Psoas muscle (tissue), 8 donors: ENCODE results near the gene GPR176. TPM values are rescaled to one million over a fixed set of nuclear protein-coding genes. Genes with fewer than 3 reads are reported as not detected.

ENCODE experiments used
- ATAC-seq, 4 donors: fragments of 200-7000 bp; cut with Tn5 transposase; one replicate each; pipeline ENCODE4 v1.9.1; 2020; ENCODE audit warnings: moderate library complexity in 3 of 4, mild to moderate bottlenecking in 2 of 4
- DNase-seq, 2 donors: peaks; one replicate each; pipeline ENCODE4 v3.0.0-alpha.2; 2020
- H3K27ac ChIP-seq: fragments of 200-600 bp; one replicate; pipeline ENCODE4 v1.8.0; 2022
- H3K27me3 ChIP-seq, 3 donors: fragments of 200-600 bp in 1 of 3; one replicate each; pipeline versions ENCODE4 v1.6.1 to v1.8.0; 2013 to 2022; ENCODE audit warnings: low read length in 2 of 3, mild to moderate bottlenecking in 2 of 3, moderate library complexity in 1 of 3; ENCODE audit not compliant: insufficient read depth in 3 of 3
- H3K36me3 ChIP-seq, 2 donors: fragments of 200-600 bp in 1 of 2; one replicate each; pipeline versions ENCODE4 v1.6.1 to v1.8.0; 2013 to 2022; ENCODE audit warnings: low read depth in 1 of 2, mild to moderate bottlenecking in 1 of 2, moderate library complexity in 1 of 2; ENCODE audit not compliant: insufficient read depth in 1 of 2
- H3K4me1 ChIP-seq: fragments of 200-600 bp; one replicate; pipeline ENCODE4 v1.8.0; 2022
- H3K4me3 ChIP-seq: fragments of 200-600 bp; one replicate; pipeline ENCODE4 v1.8.0; 2022; ENCODE audit warnings: mild to moderate bottlenecking
- H3K9me3 ChIP-seq: fragments of 200-600 bp; one replicate; pipeline ENCODE4 v1.8.0; 2022
- CTCF ChIP-seq: fragments of 200-600 bp; IDR thresholded peaks from one replicate; pipeline ENCODE4 v1.8.0; 2022; ENCODE audit warnings: antibody characterized with exemption
- WGBS, 3 donors: extraction: QIAGEN DNeasy Blood & Tissue Kit; methylation state at CpG; one replicate each; pipeline versions ENCODE4 v1.1.6 to v1.1.7; 2013; 5-methylcytosine and 5-hydroxymethylcytosine counted together
- intact Hi-C, 2 donors: fragments of 100-400 bp; cut with DNase I; formaldehyde crosslinking; loops; one replicate each; pipeline versions ENCODE4 v1.11.0 to v1.14.2; 2022
- polyA plus RNA-seq, 3 donors: library from polyadenylated mRNA; stranded (reverse); fragments of 200-250 nt; gene quantifications; one replicate each; pipeline ENCODE4 v1.2.3, GENCODE V29; 2013
- total RNA-seq, 4 donors: library from RNA; stranded (reverse); fragmentation: NEBNext Ultra II Directional in 2 of 4; extraction: Animal tissue kit (Norgen Biotek cat#: 25700) in 2 of 4; gene quantifications; one replicate each; pipeline versions ENCODE4 v1.2.1 to v1.2.4, GENCODE V29; 2021 to 2023
- donor health status: healthy with polysubstance abuse.
- donor health status: DM: no; HTN: no; CAD: no; lungs with moderate emphysema.
- donor health status: Bipolar disorder and iron deficiency.
- donor health status: healthy.
- donor health status: DM: yes; HTN: yes; CAD: no.
- donor health status: DM: no; HTN: no; CAD: no.
- donor health status: DM: no; HTN: no; CAD: no.
- donor health status: DM: yes; HTN: yes; CAD: no.

Gene GPR176
- total and polyA plus RNA-seq, 7 donors = 0.30 to 1.3 (median 0.83) TPM

- WGBS, 3 donors = 96 to 99% (median 98%) methylated on average over 3 of the region's 3 CpGs
- Histone ChIP-seq H3K9me3 (no peaks in the 10 kb centered on the region), H3K4me3 (no peak overlapping the region), H3K4me1 (no peaks in the 10 kb centered on the region), H3K36me3 (no peaks in the 10 kb centered on the region), H3K27me3 (peaks cover 0 to 2% (median 0%) of the 10 kb centered on the region in 3 donors), H3K27ac (no peak overlapping the region)
- no peak for DNase-seq
- ATAC-seq = no peak
- no peak for TF ChIP-seq CTCF
- intact Hi-C loops = no loop called here
Measured at GRCh38 chr15:39889601-39890000, 30.5 kb downstream of the GPR176 start.

GRCh38 chr15:39888809-39889208, 31.3 kb downstream of the GPR176 start:
- Histone ChIP-seq H3K27ac (no peak overlapping the region), H3K4me1 (no peaks in the 10 kb centered on the region), H3K27me3 (peaks cover 0 to 2% (median 0%) of the 10 kb centered on the region in 3 donors), H3K36me3 (no peaks in the 10 kb centered on the region), H3K4me3 (no peak overlapping the region), H3K9me3 (no peaks in the 10 kb centered on the region)
- intact Hi-C loops = no loop called here
- ATAC-seq (no peak), DNase-seq (no peak)
- no peak for TF ChIP-seq CTCF
- 76 to 82% (median 79%) methylated on average over 2 of the region's 2 CpGs for WGBS, 3 donors

GRCh38 chr15:39888243-39888642, 31.8 kb downstream of the GPR176 start:
- no peak for TF ChIP-seq CTCF
- peaks cover 0 to 2% (median 0%) of the 10 kb centered on the region in 3 donors for H3K27me3 ChIP-seq
- WGBS, 3 donors = 85 to 100% (median 94%) methylated on average over 1 of the region's 1 CpG
- ATAC-seq (no peak), DNase-seq (no peak)
- H3K36me3 ChIP-seq = no peaks in the 10 kb centered on the region
- no peak overlapping the region for H3K4me3 ChIP-seq
- H3K27ac ChIP-seq = no peak overlapping the region
- no peaks in the 10 kb centered on the region for H3K9me3 ChIP-seq
- intact Hi-C loops = no loop called here
- no peaks in the 10 kb centered on the region for H3K4me1 ChIP-seq

- H3K27me3 ChIP-seq = peaks cover 0 to 2% (median 0%) of the 10 kb centered on the region in 3 donors
- no peak overlapping the region for H3K27ac ChIP-seq
- no peaks in the 10 kb centered on the region for H3K9me3 ChIP-seq
- peak; percentile 24 for TF ChIP-seq CTCF
- DNase-seq (no peak), ATAC-seq (no peak)
- no peak overlapping the region for H3K4me3 ChIP-seq
- intact Hi-C loops = no loop called here
- no peaks in the 10 kb centered on the region for H3K4me1 ChIP-seq
- no peaks in the 10 kb centered on the region for H3K36me3 ChIP-seq
- 32 to 50% (median 37%) methylated on average over 1 of the region's 1 CpG for WGBS, 3 donors
Measured at GRCh38 chr15:39887832-39888231, 32.2 kb downstream of the GPR176 start.

- Histone ChIP-seq H3K36me3 (no peaks in the 10 kb centered on the region), H3K9me3 (no peaks in the 10 kb centered on the region), H3K27me3 (peaks cover 0 to 2% (median 0%) of the 10 kb centered on the region in 3 donors), H3K4me3 (no peak overlapping the region), H3K27ac (no peak overlapping the region), H3K4me1 (no peaks in the 10 kb centered on the region)
- no peak for ATAC-seq
- intact Hi-C loops = no loop called here
- no peak for DNase-seq
- TF ChIP-seq CTCF = no peak
- 38 to 50% (median 49%) methylated on average over 1 of the region's 1 CpG for WGBS, 3 donors
Measured at GRCh38 chr15:39887211-39887610, 32.9 kb downstream of the GPR176 start.
